ENCODE data around the gene INKA1. TPM values are rescaled to one million over a fixed set of nuclear protein-coding genes. Genes with fewer than 3 reads are reported as not detected.

Gene INKA1
- total RNA-seq, 1 donor from 2014 or later: 21.6 TPM

GRCh38 chr3:49763981-49764380 lies 39.1 kb upstream of the INKA1 start:
- Histone ChIP-seq H3K36me3 (ENCODE audit: control insufficient read depth, insufficient read depth, low read length) (no peaks in the 10 kb centered on the region), H3K27me3 (ENCODE audit: control insufficient read depth, insufficient read depth, low read length) (no peaks in the 10 kb centered on the region), H3K4me3 (ENCODE audit: low read depth, low read length) (no peak overlapping the region)
- no peak for DNase-seq (ENCODE audit: low read depth)
- FAIRE-seq: no peak
- TF ChIP-seq CTCF (IDR thresholded peaks at IDR 0.05; ENCODE audit: insufficient read depth, low read length, severe bottlenecking): no peak

- FAIRE-seq (no peak), DNase-seq (ENCODE audit: low read depth) (no peak)
- no peaks in the 10 kb centered on the region for H3K27me3 ChIP-seq (ENCODE audit: control insufficient read depth, insufficient read depth, low read length)
- no peak for TF ChIP-seq CTCF (IDR thresholded peaks at IDR 0.05; ENCODE audit: insufficient read depth, low read length, severe bottlenecking)
- H3K4me3 ChIP-seq (ENCODE audit: low read depth, low read length): no peak overlapping the region
- no peaks in the 10 kb centered on the region for H3K36me3 ChIP-seq (ENCODE audit: control insufficient read depth, insufficient read depth, low read length)
Observed at GRCh38 chr3:49769286-49769915, 33.7 kb upstream of the INKA1 start.

- Histone ChIP-seq H3K36me3 (ENCODE audit: control insufficient read depth, insufficient read depth, low read length) (no peaks in the 10 kb centered on the region), H3K4me3 (ENCODE audit: low read depth, low read length) (no peak overlapping the region), H3K27me3 (ENCODE audit: control insufficient read depth, insufficient read depth, low read length) (no peaks in the 10 kb centered on the region)
- no peak for DNase-seq (ENCODE audit: low read depth)
- no peak for TF ChIP-seq CTCF (IDR thresholded peaks at IDR 0.05; ENCODE audit: insufficient read depth, low read length, severe bottlenecking)
- no peak for FAIRE-seq
Observed at GRCh38 chr3:49769926-49770325, 33.1 kb upstream of the INKA1 start.

GRCh38 chr3:49771340-49771938 lies 31.6 kb upstream of the INKA1 start:
- FAIRE-seq: no peak
- no peak for TF ChIP-seq CTCF (IDR thresholded peaks at IDR 0.05; ENCODE audit: insufficient read depth, low read length, severe bottlenecking)
- H3K27me3 ChIP-seq (ENCODE audit: control insufficient read depth, insufficient read depth, low read length): no peaks in the 10 kb centered on the region

GRCh38 chr3:49772703-49773102 lies 30.4 kb upstream of the INKA1 start:
- no peak overlapping the region for H3K4me3 ChIP-seq (ENCODE audit: low read depth, low read length)
- no peak for DNase-seq (ENCODE audit: low read depth)

More at GRCh38 chr3:49771340-49771938, 31.6 kb upstream of the INKA1 start:
- no peak for DNase-seq (ENCODE audit: low read depth)
- H3K4me3 ChIP-seq (ENCODE audit: low read depth, low read length): no peak overlapping the region
- H3K36me3 ChIP-seq (ENCODE audit: control insufficient read depth, insufficient read depth, low read length): no peaks in the 10 kb centered on the region

More at GRCh38 chr3:49772703-49773102, 30.4 kb upstream of the INKA1 start:
- no peak for TF ChIP-seq CTCF (IDR thresholded peaks at IDR 0.05; ENCODE audit: insufficient read depth, low read length, severe bottlenecking)
- Histone ChIP-seq H3K27me3 (ENCODE audit: control insufficient read depth, insufficient read depth, low read length) (no peaks in the 10 kb centered on the region), H3K36me3 (ENCODE audit: control insufficient read depth, insufficient read depth, low read length) (no peaks in the 10 kb centered on the region)
- no peak for FAIRE-seq

Data from bronchial epithelial cell (primary cell).